ENCODE measurements around the gene SIGLEC9.

SIGLEC9 gene

GRCh38 chr19:51083783-51084182 is 40.9 kb upstream of the SIGLEC9 start:
- Histone ChIP-seq H3K79me2 (ENCODE audit: insufficient read depth, low read length) (no peaks in the 10 kb centered on the region), H3K36me3 (ENCODE audit: insufficient read depth, low read length) (no peaks in the 10 kb centered on the region), H3K27me3 (ENCODE audit: insufficient read depth, low read length, poor library complexity, severe bottlenecking) (no peaks in the 10 kb centered on the region), H3K4me3 (ENCODE audit: low read length, poor library complexity, severe bottlenecking) (no peak overlapping the region), H3K9ac (ENCODE audit: low read depth, low read length, poor library complexity, severe bottlenecking) (no peak overlapping the region), H3K9me2 (replicated peaks; ENCODE audit: low read depth, low read length) (no peaks in the 10 kb centered on the region), H3K9me3 (ENCODE audit: insufficient read depth, low read depth, low read length) (no peaks in the 10 kb centered on the region; the same call in 1 of the 2 replicates), H2AFZ (ENCODE audit: low read length) (no peak overlapping the region), H4K20me1 (ENCODE audit: insufficient read depth, low read length, poor library complexity, severe bottlenecking) (no peaks in the 10 kb centered on the region), H3F3A (ENCODE audit: low read depth) (no peaks in the 10 kb centered on the region), H3K4me1 (ENCODE audit: insufficient read depth, low read length, poor library complexity, severe bottlenecking) (no peaks in the 10 kb centered on the region), H3K4me2 (ENCODE audit: low read depth, low read length, poor library complexity, severe bottlenecking) (no peak overlapping the region)
- TF ChIP-seq CTCF (conservative IDR thresholded peaks at IDR 0.05; ENCODE audit: low read length) (no peak), EZH2phosphoT487 (IDR thresholded peaks at IDR 0.05; ENCODE audit: borderline replicate concordance) (no peak)

- Histone ChIP-seq H3K9ac (ENCODE audit: low read depth, low read length, poor library complexity, severe bottlenecking) (no peak overlapping the region), H3F3A (ENCODE audit: low read depth) (no peaks in the 10 kb centered on the region), H3K79me2 (ENCODE audit: insufficient read depth, low read length) (no peaks in the 10 kb centered on the region), H3K36me3 (ENCODE audit: insufficient read depth, low read length) (no peaks in the 10 kb centered on the region), H3K27me3 (ENCODE audit: insufficient read depth, low read length, poor library complexity, severe bottlenecking) (no peaks in the 10 kb centered on the region), H3K9me3 (ENCODE audit: insufficient read depth, low read depth, low read length) (no peaks in the 10 kb centered on the region; the same call in 1 of the 2 replicates), H3K4me2 (ENCODE audit: low read depth, low read length, poor library complexity, severe bottlenecking) (no peak overlapping the region), H3K4me1 (ENCODE audit: insufficient read depth, low read length, poor library complexity, severe bottlenecking) (no peaks in the 10 kb centered on the region), H3K9me2 (replicated peaks; ENCODE audit: low read depth, low read length) (no peaks in the 10 kb centered on the region), H4K20me1 (ENCODE audit: insufficient read depth, low read length, poor library complexity, severe bottlenecking) (no peaks in the 10 kb centered on the region), H2AFZ (ENCODE audit: low read length) (no peak overlapping the region), H3K4me3 (ENCODE audit: low read length, poor library complexity, severe bottlenecking) (no peak overlapping the region)
- TF ChIP-seq CTCF (conservative IDR thresholded peaks at IDR 0.05; ENCODE audit: low read length): no peak
- no peak for TF ChIP-seq EZH2phosphoT487 (IDR thresholded peaks at IDR 0.05; ENCODE audit: borderline replicate concordance)
These were observed 40.2 kb upstream of the SIGLEC9 start for GRCh38 chr19:51084505-51084904.

- no peaks in the 10 kb centered on the region for H4K20me1 ChIP-seq (ENCODE audit: insufficient read depth, low read length, poor library complexity, severe bottlenecking)
- no peaks in the 10 kb centered on the region for H3K27me3 ChIP-seq (ENCODE audit: insufficient read depth, low read length, poor library complexity, severe bottlenecking)
- no peak overlapping the region for H3K4me3 ChIP-seq (ENCODE audit: low read length, poor library complexity, severe bottlenecking)
- no peaks in the 10 kb centered on the region for H3K79me2 ChIP-seq (ENCODE audit: insufficient read depth, low read length)
- no peaks in the 10 kb centered on the region for H3K9me2 ChIP-seq (replicated peaks; ENCODE audit: low read depth, low read length)
- H3F3A ChIP-seq (ENCODE audit: low read depth): no peaks in the 10 kb centered on the region
- H3K36me3 ChIP-seq (ENCODE audit: insufficient read depth, low read length): no peaks in the 10 kb centered on the region
- H2AFZ ChIP-seq (ENCODE audit: low read length): no peak overlapping the region
- no peaks in the 10 kb centered on the region for H3K9me3 ChIP-seq (ENCODE audit: insufficient read depth, low read depth, low read length)
- H3K9ac ChIP-seq (ENCODE audit: low read depth, low read length, poor library complexity, severe bottlenecking): no peak overlapping the region
- no peak overlapping the region for H3K4me2 ChIP-seq (ENCODE audit: low read depth, low read length, poor library complexity, severe bottlenecking)
- no peaks in the 10 kb centered on the region for H3K4me1 ChIP-seq (ENCODE audit: insufficient read depth, low read length, poor library complexity, severe bottlenecking)
- TF ChIP-seq CTCF (conservative IDR thresholded peaks at IDR 0.05; ENCODE audit: low read length): no peak
- TF ChIP-seq EZH2phosphoT487 (IDR thresholded peaks at IDR 0.05; ENCODE audit: borderline replicate concordance): no peak
These were observed 38.4 kb upstream of the SIGLEC9 start for GRCh38 chr19:51086153-51086850.
